ENCODE results near the gene VSX2. TPM values are rescaled to one million over a fixed set of nuclear protein-coding genes. Genes with fewer than 3 reads are reported as not detected.
A peak's percentile ranks its signal among the peaks of the same experiment; 100 is the strongest.

VSX2 gene
- total RNA-seq, 1 donor from 2014 or later: not detected

DNA sequence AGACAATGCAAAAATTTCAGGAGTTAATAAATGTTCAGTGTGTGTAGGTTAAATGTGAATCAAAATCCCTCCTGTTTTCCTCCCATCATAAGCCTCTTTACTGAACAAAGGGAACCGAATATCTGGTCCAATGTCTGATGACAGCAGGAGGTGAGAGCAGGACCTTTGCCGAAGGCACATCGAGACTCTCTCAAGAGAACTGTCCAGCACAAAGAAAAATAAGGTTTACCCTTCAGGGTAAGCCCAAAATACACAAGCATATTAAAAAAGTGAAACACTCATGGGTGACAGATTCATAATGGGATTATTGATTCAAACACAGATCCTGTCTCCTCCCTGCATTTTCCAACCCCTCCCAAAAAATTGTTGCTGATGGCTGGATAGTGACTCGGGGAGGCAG is 4.2 kb upstream of the VSX2 start:
- Histone ChIP-seq H3K4me1 (peaks cover 8% of the 10 kb centered on the region), H3K27ac (replicated peaks) (no peak overlapping the region), H3K27me3 (ENCODE audit: low read depth) (peaks cover 88% of the 10 kb centered on the region), H3K36me3 (no peaks in the 10 kb centered on the region), H3K9me3 (replicated peaks) (peaks cover 21% of the 10 kb centered on the region), H3K4me3 (no peak overlapping the region)
- TF ChIP-seq, protein P1, sequence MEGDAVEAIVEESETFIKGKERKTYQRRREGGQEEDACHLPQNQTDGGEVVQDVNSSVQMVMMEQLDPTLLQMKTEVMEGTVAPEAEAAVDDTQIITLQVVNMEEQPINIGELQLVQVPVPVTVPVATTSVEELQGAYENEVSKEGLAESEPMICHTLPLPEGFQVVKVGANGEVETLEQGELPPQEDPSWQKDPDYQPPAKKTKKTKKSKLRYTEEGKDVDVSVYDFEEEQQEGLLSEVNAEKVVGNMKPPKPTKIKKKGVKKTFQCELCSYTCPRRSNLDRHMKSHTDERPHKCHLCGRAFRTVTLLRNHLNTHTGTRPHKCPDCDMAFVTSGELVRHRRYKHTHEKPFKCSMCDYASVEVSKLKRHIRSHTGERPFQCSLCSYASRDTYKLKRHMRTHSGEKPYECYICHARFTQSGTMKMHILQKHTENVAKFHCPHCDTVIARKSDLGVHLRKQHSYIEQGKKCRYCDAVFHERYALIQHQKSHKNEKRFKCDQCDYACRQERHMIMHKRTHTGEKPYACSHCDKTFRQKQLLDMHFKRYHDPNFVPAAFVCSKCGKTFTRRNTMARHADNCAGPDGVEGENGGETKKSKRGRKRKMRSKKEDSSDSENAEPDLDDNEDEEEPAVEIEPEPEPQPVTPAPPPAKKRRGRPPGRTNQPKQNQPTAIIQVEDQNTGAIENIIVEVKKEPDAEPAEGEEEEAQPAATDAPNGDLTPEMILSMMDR (IDR thresholded peaks at IDR 0.05; ENCODE audit: borderline replicate concordance): no peak
- DNase-seq: no peak
- intact Hi-C loops (cut with micrococcal nuclease): no loop called here

DNA sequence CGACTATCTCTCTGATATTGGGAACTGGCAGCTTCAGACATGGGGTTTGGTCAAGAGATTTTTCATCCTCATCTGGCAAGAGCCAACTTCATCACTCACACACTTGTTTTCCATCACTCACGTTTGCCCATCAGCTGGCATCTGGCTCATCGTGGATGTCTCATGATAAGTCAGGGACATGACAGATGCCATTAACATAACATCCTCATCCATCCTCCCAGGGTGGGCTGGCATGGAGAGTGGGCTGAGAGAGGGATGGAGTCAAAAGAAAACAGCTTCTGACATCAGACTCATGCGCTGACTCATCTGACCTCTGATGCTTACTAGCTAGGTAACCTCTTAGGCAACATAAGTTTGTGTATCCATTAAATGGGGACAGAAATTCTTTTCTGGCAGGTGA is 1.8 kb upstream of the VSX2 start:
- intact Hi-C loops (cut with micrococcal nuclease): no loop called here
- TF ChIP-seq, protein P1 (IDR thresholded peaks at IDR 0.05; ENCODE audit: borderline replicate concordance): no peak
- Histone ChIP-seq H3K36me3 (no peaks in the 10 kb centered on the region), H3K27ac (replicated peaks) (no peak overlapping the region), H3K4me3 (no peak overlapping the region), H3K9me3 (replicated peaks) (peaks cover 6% of the 10 kb centered on the region), H3K27me3 (ENCODE audit: low read depth) (peaks cover 88% of the 10 kb centered on the region), H3K4me1 (peaks cover 26% of the 10 kb centered on the region)
- DNase-seq: no peak

DNA sequence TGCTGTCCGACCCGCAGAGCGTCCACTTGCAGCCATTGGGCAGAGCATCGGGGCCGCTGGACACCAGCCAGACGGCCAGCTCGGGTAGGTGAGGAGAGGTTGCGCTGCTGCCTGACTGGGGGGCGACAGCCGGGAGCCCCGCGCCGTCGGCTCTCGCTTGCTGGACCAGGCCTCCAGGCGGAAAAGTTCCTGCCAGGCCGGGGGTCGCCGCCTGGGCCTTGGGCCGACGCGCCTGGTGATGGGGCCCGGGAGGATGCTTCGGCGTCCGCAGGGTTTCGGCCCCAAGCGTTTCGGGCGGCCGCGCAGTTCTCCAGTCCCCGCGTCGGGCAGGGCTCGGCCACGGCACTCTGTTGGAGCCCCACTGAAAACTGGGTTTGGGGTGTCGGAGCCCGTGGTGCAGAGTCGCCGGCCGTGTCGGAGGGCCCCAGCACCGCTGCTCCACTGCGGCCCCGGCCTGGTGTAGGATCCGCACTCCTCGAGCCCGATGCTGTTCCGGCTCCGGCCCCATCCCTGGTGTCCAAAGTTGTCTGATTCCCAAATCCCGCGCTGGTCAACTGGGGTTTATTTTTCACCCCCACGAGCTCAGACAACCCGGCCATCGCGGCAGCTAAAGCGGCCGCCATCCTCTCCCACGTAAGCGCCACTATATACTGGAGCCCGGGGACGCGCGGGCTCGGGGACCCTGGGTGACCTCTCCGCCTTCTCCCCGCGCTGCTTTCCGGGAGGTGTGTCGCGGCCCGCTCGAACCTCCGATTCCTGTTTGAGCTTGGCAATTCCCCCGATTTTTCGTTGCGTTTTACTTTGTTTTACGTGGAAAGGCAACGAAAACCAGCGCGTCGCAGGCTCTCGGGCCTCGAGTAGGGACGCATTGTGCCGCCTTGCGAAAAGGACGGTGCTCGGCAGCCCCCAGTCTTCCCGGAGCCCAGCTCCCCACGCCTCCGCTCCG is 872 bp downstream of the VSX2 start:
- peaks cover 89% of the 10 kb centered on the region for H3K27me3 ChIP-seq (ENCODE audit: low read depth)
- intact Hi-C loops (cut with micrococcal nuclease): loop anchor here (10.0 kb wide), 1 partner anchor 125 kb away; no protein-coding TSS in a partner anchor
- TF ChIP-seq, protein P1 (IDR thresholded peaks at IDR 0.05; ENCODE audit: borderline replicate concordance): no peak

DNA sequence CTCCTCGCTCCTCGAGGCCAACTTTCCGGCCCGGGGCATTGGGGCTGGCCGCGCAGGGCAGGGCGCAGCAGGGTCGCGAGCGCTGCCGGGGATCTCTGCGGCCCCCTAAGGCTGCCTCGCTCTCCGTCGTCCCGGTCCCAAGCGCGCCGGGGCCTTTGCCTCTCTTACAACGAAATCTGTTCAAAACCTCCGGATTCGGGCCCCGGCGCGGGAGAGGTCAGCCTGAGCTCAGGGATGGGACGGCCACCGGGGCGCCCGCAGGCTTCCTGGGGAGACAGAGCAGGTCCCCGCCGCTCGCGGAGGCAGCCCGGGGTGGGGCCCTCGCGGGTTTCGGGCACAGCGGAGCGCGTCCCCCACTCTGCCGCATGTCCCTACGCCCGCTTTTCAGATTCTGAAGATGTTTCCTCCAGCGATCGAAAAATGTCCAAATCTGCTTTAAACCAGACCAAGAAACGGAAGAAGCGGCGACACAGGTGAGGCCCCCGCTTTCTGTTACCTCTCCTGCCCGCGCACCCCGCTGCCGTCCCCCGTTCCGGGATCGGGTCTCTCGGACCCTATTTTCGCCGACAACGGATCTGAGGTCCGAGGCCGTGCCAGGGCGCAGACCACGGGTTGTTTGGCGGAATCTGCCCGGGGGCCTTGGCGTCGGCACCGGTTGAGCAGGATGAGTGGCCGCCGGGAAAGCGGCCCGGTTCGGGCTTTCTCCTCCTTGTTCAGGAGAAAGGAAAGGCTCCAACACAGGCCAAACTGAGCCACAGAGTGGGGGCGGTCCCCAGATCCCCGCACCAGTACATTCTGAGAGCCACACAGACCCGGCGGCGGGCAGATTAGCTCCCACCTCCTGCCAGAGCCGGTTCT is 1.8 kb downstream of the VSX2 start:
- DNase-seq: no peak
- Histone ChIP-seq H3K27ac (replicated peaks) (no peak overlapping the region), H3K36me3 (no peaks in the 10 kb centered on the region), H3K27me3 (ENCODE audit: low read depth) (peaks cover 98% of the 10 kb centered on the region), H3K4me3 (peak overlapping the region; percentile 59), H3K9me3 (replicated peaks) (no peaks in the 10 kb centered on the region), H3K4me1 (peaks cover 26% of the 10 kb centered on the region)
- intact Hi-C loops (cut with micrococcal nuclease): loop anchor here (10.0 kb wide), 1 partner anchor 126 kb away; no protein-coding TSS in a partner anchor
- TF ChIP-seq, protein P1 (IDR thresholded peaks at IDR 0.05; ENCODE audit: borderline replicate concordance): no peak

More for the DNA sequence above, 872 bp downstream of the VSX2 start:
- Histone ChIP-seq H3K9me3 (replicated peaks) (no peaks in the 10 kb centered on the region), H3K36me3 (no peaks in the 10 kb centered on the region), H3K4me1 (peaks cover 26% of the 10 kb centered on the region), H3K27ac (replicated peaks) (no peak overlapping the region), H3K4me3 (peak overlapping the region; percentile 59)
- DNase-seq: no peak

DNA sequence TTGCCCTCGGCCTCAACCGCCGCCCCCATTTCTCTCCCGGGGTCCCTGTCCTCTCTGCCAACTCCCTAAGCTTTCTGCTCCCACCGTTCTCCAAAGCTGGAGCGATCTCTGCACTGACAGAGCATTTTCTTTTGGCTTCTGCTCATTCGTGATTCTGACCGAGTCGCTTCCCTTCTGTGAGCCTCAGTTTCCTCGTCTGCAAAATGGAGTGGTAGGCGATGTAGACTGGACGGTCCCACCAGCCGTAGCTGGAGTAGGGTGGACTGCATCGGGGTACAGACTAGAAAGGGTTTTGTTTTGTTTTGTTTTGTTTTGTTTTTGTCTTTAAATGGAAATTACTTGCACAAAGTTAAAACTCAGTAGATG is 2.4 kb downstream of the VSX2 start:
- peaks cover 98% of the 10 kb centered on the region for H3K27me3 ChIP-seq (ENCODE audit: low read depth)

More for the DNA sequence above, 2.4 kb downstream of the VSX2 start:
- TF ChIP-seq, protein P1 (IDR thresholded peaks at IDR 0.05; ENCODE audit: borderline replicate concordance): no peak
- Histone ChIP-seq H3K27ac (replicated peaks) (no peak overlapping the region), H3K9me3 (replicated peaks) (no peaks in the 10 kb centered on the region), H3K4me3 (peak overlapping the region; percentile 59), H3K36me3 (no peaks in the 10 kb centered on the region), H3K4me1 (peaks cover 26% of the 10 kb centered on the region)
- no peak for DNase-seq
- intact Hi-C loops (cut with micrococcal nuclease): loop anchor here (10.0 kb wide), 1 partner anchor 127 kb away; no protein-coding TSS in a partner anchor
